Thoracic aorta endothelial cell (primary cell): ENCODE measurements around the gene RNF148. TPM values are rescaled to one million over a fixed set of nuclear protein-coding genes. Genes with fewer than 3 reads are reported as not detected.

Experiments used
- small RNA-seq: library from RNA; depleted of rRNA; stranded (forward); fragments of <200 nt; gene quantifications from one replicate; pipeline ENCODE3, GENCODE V24; 2012
- total RNA-seq: library from RNA; depleted of rRNA; stranded (reverse); fragments of >200 nt; gene quantifications from 2 replicates; pipeline ENCODE4 v1.2.3, GENCODE V29; 2012

Gene RNF148
- 4.1 and 4.4 TPM in 2 replicates for total RNA-seq

GRCh38 chr7:122702872-122703510 is at the start of gene RNF148:
Gene RNF148, minus strand, starts transcription at chr7:122702922. Its CDS starts 172 bp downstream, at chr7:122702750.

GRCh38 chr7:122699017-122699416 is 3.7 kb downstream of the RNF148 start, which contains the start of gene RNF133:
Gene RNF133, minus strand, starts transcription at chr7:122699117. Its CDS starts 199 bp downstream, at chr7:122698918.

Small RNA genes within 50 kb of the gene (small RNA-seq; reads per million reads assigned to genes)
- not detected for gene AC006463.1

Other genes with a start within 250 kb of the RNF148 start
- 2.7 and 4.2 TPM in 2 replicates for gene RNF133, start 3.8 kb downstream of the RNF148 start, total RNA-seq
- 74.7 and 81.0 TPM in 2 replicates for gene CADPS2, start 183.5 kb upstream of the RNF148 start, total RNA-seq